Stomach (tissue), 4 donors: ENCODE measurements around the gene FAXC.

ENCODE experiments used
- EP300 ChIP-seq: sonication (generic); formaldehyde crosslinking; IDR thresholded peaks from one replicate; pipeline ENCODE4 v1.6.1; 2017; ENCODE audit warnings: antibody characterized with exemption
- POLR2A ChIP-seq, 4 donors: fragments of 450-650 bp; IDR thresholded peaks; one replicate each; pipeline ENCODE4 v1.6.1; 2016; ENCODE audit warnings: antibody characterized with exemption in 4 of 4, control low read depth in 2 of 4, mild to moderate bottlenecking in 1 of 4, moderate library complexity in 1 of 4
- POLR2AphosphoS5 ChIP-seq, 3 donors: sonication (generic); formaldehyde crosslinking; IDR thresholded peaks; one replicate each; pipeline ENCODE4 v1.6.1; 2016; ENCODE audit warnings: antibody characterized with exemption in 3 of 3
- TF ChIP-seq, protein P1 (sequence below), 7 experiments: fragments of 450-650 bp in 4 of 7; fragments of 200-600 bp in 3 of 7; sonication (generic) in 3 of 7; IDR thresholded peaks; one replicate each; pipeline ENCODE4 v1.5.1; 2016 to 2019; ENCODE audit warnings: antibody characterized with exemption in 7 of 7, control low read depth in 2 of 7, mild to moderate bottlenecking in 1 of 7

DNA sequence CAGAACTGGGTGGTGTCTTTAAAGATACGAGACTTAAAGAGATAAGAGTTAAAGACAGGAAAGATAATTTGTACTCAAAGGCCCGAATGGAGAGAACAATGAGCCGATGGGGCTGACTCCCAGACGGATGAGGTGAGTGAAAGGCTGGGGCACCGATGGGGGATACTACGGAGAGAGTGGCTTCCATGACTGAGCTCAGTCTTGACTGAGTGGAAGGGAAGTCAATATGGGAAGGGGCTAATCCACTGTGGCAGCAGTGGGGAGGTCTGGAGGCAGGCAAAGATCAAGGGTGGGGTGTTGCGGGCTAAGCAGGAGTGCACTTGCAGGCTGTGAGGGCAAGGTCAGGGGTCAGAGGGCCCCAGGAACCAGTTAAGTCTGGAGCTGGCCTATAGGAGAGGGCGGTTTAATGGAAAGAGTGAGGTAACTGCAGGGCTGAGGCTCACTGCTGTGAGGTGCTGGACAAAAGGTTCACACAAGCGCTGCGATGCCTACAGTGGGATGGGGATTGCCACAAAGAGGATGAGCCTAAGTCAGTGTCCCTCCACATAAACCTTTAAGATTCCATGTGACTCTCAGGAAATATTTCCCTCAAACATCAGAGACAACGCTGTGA is 42.1 kb downstream of the FAXC start:
- TF ChIP-seq POLR2A (IDR thresholded peaks at IDR 0.05) (no peak), EP300 (no peak), POLR2AphosphoS5 (IDR thresholded peaks at IDR 0.05) (no peak)
- TF ChIP-seq, protein P1, sequence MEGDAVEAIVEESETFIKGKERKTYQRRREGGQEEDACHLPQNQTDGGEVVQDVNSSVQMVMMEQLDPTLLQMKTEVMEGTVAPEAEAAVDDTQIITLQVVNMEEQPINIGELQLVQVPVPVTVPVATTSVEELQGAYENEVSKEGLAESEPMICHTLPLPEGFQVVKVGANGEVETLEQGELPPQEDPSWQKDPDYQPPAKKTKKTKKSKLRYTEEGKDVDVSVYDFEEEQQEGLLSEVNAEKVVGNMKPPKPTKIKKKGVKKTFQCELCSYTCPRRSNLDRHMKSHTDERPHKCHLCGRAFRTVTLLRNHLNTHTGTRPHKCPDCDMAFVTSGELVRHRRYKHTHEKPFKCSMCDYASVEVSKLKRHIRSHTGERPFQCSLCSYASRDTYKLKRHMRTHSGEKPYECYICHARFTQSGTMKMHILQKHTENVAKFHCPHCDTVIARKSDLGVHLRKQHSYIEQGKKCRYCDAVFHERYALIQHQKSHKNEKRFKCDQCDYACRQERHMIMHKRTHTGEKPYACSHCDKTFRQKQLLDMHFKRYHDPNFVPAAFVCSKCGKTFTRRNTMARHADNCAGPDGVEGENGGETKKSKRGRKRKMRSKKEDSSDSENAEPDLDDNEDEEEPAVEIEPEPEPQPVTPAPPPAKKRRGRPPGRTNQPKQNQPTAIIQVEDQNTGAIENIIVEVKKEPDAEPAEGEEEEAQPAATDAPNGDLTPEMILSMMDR (IDR thresholded peaks at IDR 0.05), result no peak
